ENCODE data around the gene ZSWIM4. TPM values are rescaled to one million over a fixed set of nuclear protein-coding genes. Genes with fewer than 3 reads are reported as not detected.
"Not testable (repeated sequence)": the region's sequence is repeated elsewhere in the genome, so short reads cannot be mapped to it uniquely, and the experiment has no call there.

The ZSWIM4 gene
- polyA plus RNA-seq, 2 of the 4 experiments (the other 2 are of a cell fraction): 1.6 to 3.4 TPM

- DNase-seq (ENCODE audit: low read depth in 1 of 2, low spot score in 1 of 2) (no peak), FAIRE-seq (no peak), ATAC-seq (no peak)
- Histone ChIP-seq H3K4me2 (no peak overlapping the region), H3K9me3 (no peaks in the 10 kb centered on the region), H3K4me3 (no peak overlapping the region), H3K27ac (no peak overlapping the region), H3K4me1 (peaks cover 13% of the 10 kb centered on the region; the same call in 2 of the 3 replicates)
- ChIA-PET CTCF (interaction anchor here (0.8 to 1.4 kb wide), 2 partner anchors 83 to 181 kb away, joined by 3 to 5 read pairs; no protein-coding TSS in a partner anchor), POLR2A (no interaction called here)
- 91% methylated on average over 6 of the region's 6 CpGs for WGBS (ENCODE audit: missing lambda C conversion rate)
- TF ChIP-seq MAZ (IDR thresholded peaks at IDR 0.05; ENCODE audit: borderline replicate concordance, low read depth, low read length): no peak
- no peak for TF ChIP-seq GATA3 (IDR thresholded peaks at IDR 0.05; ENCODE audit: borderline replicate concordance)
- no peak for TF ChIP-seq POLR2A (IDR thresholded peaks at IDR 0.05; ENCODE audit: low read length)
- TF ChIP-seq FOXS1 (CRISPR knock-in tag; IDR thresholded peaks at IDR 0.05): no peak
- no peak for TF ChIP-seq KDM1A (IDR thresholded peaks at IDR 0.05; ENCODE audit: low read depth)
- TF ChIP-seq MAFK (IDR thresholded peaks at IDR 0.05; ENCODE audit: partially characterized antibody): no peak
- TF ChIP-seq REST (IDR thresholded peaks at IDR 0.05): no peak
- no peak for TF ChIP-seq KDM5A (IDR thresholded peaks at IDR 0.05)
- no peak for TF ChIP-seq HOXB13 (CRISPR knock-in tag; IDR thresholded peaks at IDR 0.05; ENCODE audit: low read depth)
- TF ChIP-seq HEYL (CRISPR knock-in tag; IDR thresholded peaks at IDR 0.05): no peak
- no peak for TF ChIP-seq HOXA7 (CRISPR knock-in tag; IDR thresholded peaks at IDR 0.05)
- TF ChIP-seq EHMT2 (IDR thresholded peaks at IDR 0.05; ENCODE audit: low read depth): no peak
- no peak for TF ChIP-seq HOXB5 (CRISPR knock-in tag; IDR thresholded peaks at IDR 0.05)
These were observed 16.4 kb upstream of the ZSWIM4 start for GRCh38 chr19:13778847-13779246.

GRCh38 chr19:13779794-13780193 is 15.4 kb upstream of the ZSWIM4 start:
- 91% methylated on average over 7 of the region's 8 CpGs for WGBS (ENCODE audit: missing lambda C conversion rate)
- POLR2A ChIA-PET; H3K9me3 ChIP-seq; DNase-seq (ENCODE audit: low read depth in 1 of 2, low spot score in 1 of 2); H3K4me3 ChIP-seq; FAIRE-seq; H3K4me2 ChIP-seq; H3K27ac ChIP-seq; ATAC-seq: not testable (repeated sequence)
- CTCF ChIA-PET: interaction anchor here (0.8 to 1.0 kb wide), 2 partner anchors 82 to 182 kb away, joined by 3 to 4 read pairs; no protein-coding TSS in a partner anchor
- peaks cover 13% of the 10 kb centered on the region; the same call in 2 of the 3 replicates for H3K4me1 ChIP-seq

- Histone ChIP-seq H3K9me3 (no peaks in the 10 kb centered on the region), H3K27ac (no peak overlapping the region), H3K4me2 (0 out of 3 replicates have a peak overlapping the region, but pooled peaks have one; percentile 14), H3K4me3 (no peak overlapping the region), H3K4me1 (peaks cover 15% of the 10 kb centered on the region; the same call in 1 of the 3 replicates)
- no peak for DNase-seq (ENCODE audit: low read depth in 1 of 2, low spot score in 1 of 2)
- CTCF ChIA-PET: interaction anchor here (0.6 to 7.9 kb wide), 3 partner anchors 37 to 333 kb away, joined by 3 to 48 read pairs (median 4); no protein-coding TSS in a partner anchor
- 60% methylated on average over 5 of the region's 5 CpGs for WGBS (ENCODE audit: missing lambda C conversion rate)
- TF ChIP-seq HOXB5 (CRISPR knock-in tag; IDR thresholded peaks at IDR 0.05): no peak
- TF ChIP-seq JUN (IDR thresholded peaks at IDR 0.05): no peak
- TF ChIP-seq ZSCAN20 (CRISPR knock-in tag; IDR thresholded peaks at IDR 0.05): no peak
- TF ChIP-seq CHD4 (IDR thresholded peaks at IDR 0.05; ENCODE audit: borderline replicate concordance): no peak
- TF ChIP-seq HMGXB4 (CRISPR knock-in tag; IDR thresholded peaks at IDR 0.05; ENCODE audit: borderline replicate concordance): no peak
- no peak for TF ChIP-seq GATA3 (IDR thresholded peaks at IDR 0.05; ENCODE audit: borderline replicate concordance)
- POLR2A ChIA-PET: interaction anchor here (0.7 kb wide), 1 partner anchor 9 kb away, joined by 4 read pairs; no protein-coding TSS in a partner anchor
- ATAC-seq: peak in 1 of 2 experiments; percentile 46; a peak in 3 of 6 replicates
- no peak for FAIRE-seq
These were observed 13.7 kb upstream of the ZSWIM4 start for GRCh38 chr19:13781547-13781946.

Data from A549 (cell line).